Upper lobe of left lung (tissue), 4 donors: ENCODE measurements around the gene GCC1.

Source experiments
- POLR2A ChIP-seq, 4 donors: fragments of 450-650 bp; IDR thresholded peaks; one replicate each; pipeline ENCODE4 v1.5.1; 2016 to 2017; ENCODE audit warnings: antibody characterized with exemption in 4 of 4, mild to moderate bottlenecking in 2 of 4
- TF ChIP-seq, protein P1 (sequence below), 6 experiments: fragments of 450-650 bp in 4 of 6; fragments of 200-600 bp in 2 of 6; sonication (generic) in 2 of 6; IDR thresholded peaks; one replicate each; pipeline ENCODE4 v1.5.1; 2016 to 2019; ENCODE audit warnings: antibody characterized with exemption in 6 of 6

DNA sequence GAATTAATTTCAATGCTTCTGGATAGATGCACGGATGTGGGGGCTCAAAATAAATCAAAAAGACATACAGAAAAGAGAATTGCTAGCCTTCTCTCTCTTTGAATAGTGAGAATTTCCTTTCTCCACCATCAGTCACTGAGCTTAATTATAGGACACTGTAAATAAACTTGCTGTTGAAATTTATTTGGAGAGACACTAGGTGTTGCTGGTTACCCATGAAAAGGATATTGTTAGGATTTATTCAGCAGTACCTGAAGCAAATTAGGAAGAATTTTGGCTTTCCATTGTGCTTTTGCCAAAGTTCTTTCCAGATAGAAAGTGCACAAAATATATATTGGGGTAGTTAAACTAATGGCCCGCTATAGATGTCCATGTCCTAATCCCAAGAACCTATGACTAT is 27.6 kb downstream of the GCC1 start:
- TF ChIP-seq, protein P1, sequence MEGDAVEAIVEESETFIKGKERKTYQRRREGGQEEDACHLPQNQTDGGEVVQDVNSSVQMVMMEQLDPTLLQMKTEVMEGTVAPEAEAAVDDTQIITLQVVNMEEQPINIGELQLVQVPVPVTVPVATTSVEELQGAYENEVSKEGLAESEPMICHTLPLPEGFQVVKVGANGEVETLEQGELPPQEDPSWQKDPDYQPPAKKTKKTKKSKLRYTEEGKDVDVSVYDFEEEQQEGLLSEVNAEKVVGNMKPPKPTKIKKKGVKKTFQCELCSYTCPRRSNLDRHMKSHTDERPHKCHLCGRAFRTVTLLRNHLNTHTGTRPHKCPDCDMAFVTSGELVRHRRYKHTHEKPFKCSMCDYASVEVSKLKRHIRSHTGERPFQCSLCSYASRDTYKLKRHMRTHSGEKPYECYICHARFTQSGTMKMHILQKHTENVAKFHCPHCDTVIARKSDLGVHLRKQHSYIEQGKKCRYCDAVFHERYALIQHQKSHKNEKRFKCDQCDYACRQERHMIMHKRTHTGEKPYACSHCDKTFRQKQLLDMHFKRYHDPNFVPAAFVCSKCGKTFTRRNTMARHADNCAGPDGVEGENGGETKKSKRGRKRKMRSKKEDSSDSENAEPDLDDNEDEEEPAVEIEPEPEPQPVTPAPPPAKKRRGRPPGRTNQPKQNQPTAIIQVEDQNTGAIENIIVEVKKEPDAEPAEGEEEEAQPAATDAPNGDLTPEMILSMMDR (IDR thresholded peaks at IDR 0.05), result no peak
- TF ChIP-seq POLR2A (IDR thresholded peaks at IDR 0.05), result no peak
